Fibroblast of skin of right biceps (primary cell): ENCODE data around the gene TGFB2.

Experiments
- DNase-seq: peaks from one replicate; pipeline ENCODE4 v3.0.0-alpha.2; 2013

The TGFB2 gene

DNA sequence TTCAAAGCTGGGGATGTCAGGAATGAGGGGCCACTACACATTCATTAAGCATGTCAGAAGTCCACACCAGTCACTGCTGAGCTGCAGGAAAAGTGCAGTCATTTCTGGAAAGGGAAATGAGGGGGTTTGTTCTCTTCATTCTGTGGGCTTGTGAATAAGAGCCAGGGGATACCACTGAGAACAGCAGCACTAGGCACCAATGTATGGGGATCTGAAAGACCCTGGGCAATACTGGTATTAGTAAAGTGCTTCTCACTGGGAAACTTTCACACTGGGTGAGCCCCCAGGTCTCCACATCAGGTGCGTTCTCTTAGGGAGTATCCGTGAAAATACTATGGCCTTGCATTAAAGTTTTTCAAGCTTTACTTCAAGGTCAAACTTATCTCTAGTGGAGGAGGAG lies 49.9 kb downstream of the TGFB2 start:
- DNase-seq: no peak

DNA sequence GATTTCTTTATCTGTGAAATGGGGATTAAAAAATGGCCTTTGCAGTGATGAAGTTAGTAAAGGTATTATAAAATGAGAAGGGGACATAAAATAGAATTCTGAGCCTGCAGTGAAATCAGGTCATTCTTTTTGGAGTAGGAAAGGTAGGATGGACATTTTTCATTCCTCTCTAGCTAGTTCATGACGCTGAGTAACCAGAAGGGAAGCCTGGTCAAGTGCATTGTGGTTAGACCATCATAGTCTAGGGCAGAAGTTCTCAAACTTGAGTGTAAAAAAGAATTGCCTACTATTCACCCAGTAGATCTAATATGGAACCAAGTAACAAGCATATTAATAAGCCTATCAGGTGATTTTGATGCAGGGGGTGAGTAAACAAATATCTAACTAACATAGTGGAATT lies 50.8 kb downstream of the TGFB2 start:
- DNase-seq: no peak

DNA sequence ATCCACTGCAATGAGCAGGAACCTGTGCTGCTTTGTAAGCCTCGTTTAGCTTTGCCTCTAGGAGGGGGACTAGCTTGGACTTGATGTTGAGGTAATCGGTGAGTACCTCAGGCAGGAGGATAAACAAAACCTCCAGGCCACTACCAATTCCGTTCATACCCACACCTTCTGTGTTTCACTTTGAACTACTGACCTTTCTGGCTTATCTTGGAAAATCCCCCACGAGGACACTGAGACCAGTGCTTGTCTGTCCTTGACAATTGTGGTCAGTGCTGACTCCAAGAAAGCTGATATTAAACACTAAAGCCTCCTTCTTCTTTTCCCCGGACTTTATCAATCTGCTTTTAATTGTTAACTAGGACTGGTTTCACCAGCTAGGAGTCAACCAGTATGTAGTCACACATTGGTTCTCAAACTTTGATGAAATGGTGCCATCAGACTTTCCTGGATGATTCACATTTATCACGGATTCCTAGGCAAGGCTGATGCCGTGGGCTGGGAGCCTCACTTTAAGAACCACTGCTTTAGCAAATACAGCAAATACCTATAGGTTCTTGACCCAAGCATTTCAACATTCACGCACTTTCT lies 52.7 kb downstream of the TGFB2 start:
- peak; percentile 29 for DNase-seq

GRCh38 chr1:218400624-218401023 lies 55.5 kb downstream of the TGFB2 start:
- no peak for DNase-seq

- DNase-seq: no peak
These were observed 56.4 kb downstream of the TGFB2 start for GRCh38 chr1:218401441-218401997.

- no peak for DNase-seq
These were observed 57.1 kb downstream of the TGFB2 start for GRCh38 chr1:218401998-218402785.

- DNase-seq: no peak
These were observed 57.6 kb downstream of the TGFB2 start for GRCh38 chr1:218402786-218403120.

DNA sequence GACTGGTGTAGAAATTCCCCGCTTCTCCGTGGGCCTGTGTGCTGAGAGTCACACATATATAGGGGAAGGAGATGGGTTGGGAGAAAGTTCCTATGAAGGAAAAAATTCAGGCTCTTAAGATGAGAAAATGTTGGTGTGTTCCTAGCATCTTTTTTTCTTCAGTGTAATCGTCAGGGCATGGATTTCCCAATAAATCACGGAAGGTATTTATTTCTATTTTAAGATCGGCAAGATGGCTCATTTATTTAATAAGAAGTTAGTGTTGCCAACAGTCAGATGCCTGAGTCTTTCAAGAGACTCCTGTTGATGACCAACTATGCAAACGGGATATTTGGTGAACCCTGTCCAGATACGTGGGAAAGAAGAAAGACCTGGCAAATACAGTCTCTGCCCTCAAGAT lies 58.2 kb downstream of the TGFB2 start:
- DNase-seq: no peak

DNA sequence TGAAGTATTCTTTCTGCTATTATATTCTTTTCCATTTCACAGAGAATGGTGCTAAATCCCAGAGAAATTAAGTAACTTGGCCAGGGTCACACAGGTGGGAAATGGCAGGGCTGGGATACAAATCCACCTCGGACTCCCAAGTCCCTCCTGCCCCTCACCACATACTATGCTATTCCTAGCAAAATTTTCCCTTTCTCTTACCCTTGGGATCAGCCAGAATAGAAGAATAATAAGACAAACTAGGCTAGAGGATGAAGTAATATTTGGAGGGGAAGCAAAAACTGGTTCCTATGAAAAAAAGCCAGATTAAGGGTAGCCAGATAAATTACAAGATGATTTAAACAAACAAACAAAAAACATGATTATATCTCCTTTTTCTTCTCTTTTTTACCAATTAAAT lies 62.5 kb downstream of the TGFB2 start:
- no peak for DNase-seq

DNA sequence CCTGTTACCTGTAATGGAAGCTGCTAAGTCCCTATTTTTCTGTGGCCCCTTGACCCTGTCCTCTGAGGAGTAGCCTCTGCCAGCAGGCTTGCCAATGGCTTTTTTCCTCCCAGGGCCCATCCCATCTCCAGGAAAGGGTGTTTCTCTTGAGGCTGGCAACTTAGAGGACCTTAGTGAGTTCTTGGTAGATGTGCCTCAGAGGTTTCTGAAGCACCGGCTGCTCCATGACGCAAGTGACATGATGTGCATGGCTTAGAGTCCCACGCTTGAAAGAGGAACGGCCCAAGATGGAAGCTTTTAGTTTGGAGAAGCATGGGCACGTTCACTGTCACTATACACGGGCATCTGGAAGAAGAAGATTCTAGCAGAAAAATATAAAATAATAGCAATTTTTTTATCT lies 63.0 kb downstream of the TGFB2 start:
- no peak for DNase-seq

DNA sequence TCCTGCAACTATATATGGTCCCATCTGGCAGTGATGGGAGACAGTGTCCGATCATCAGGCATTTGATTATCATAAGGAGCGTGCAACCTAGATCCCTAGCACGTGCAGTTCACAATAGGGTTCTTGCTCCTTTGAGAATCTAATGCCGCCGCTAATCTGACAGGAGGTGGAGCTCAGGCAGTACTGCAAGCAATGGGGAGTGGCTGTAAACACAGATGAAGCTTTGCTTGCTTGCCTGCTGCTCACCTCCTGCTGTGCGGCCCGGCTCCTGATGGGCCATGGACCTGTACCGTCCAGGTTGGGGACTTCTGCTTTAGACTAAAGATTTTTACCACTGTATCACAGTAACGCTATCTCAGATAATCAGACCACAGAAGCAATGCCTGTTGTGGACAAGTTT lies 63.8 kb downstream of the TGFB2 start:
- no peak for DNase-seq

DNA sequence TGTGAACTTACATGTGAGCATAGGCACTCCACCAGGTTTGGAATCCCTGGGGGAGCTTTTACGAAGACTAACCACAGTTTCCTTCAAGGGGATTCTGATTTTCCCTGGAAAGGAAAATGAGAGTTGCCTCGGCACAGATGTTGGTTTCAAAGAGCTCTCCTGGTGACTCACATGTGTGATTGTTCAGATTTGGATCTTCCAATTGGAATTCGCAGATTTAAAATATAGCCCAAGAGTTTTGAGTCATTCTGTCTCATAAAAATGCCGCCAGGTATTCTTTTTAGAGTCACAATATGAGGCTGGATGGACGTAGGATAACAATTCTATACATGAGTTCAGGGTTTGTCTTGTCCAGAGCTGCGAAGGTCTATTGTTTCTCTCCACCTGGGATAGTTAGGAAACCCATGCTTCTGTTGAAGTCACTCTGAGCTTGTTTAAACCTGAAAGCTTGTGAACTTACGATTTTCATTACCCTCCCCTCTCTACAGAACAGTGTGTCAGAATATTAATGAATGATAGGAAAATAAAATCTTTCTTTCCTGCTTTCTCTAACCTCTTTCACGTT lies 64.9 kb downstream of the TGFB2 start:
- peak; percentile 60 for DNase-seq

GRCh38 chr1:218411101-218411500 lies 66.0 kb downstream of the TGFB2 start:
- DNase-seq: no peak

- DNase-seq: peak; percentile 86
These were observed 67.0 kb downstream of the TGFB2 start for GRCh38 chr1:218412171-218412570.

- DNase-seq: no peak
These were observed 68.0 kb downstream of the TGFB2 start for GRCh38 chr1:218413179-218413578.

GRCh38 chr1:218414060-218414728 lies 69.1 kb downstream of the TGFB2 start:
- no peak for DNase-seq

DNA sequence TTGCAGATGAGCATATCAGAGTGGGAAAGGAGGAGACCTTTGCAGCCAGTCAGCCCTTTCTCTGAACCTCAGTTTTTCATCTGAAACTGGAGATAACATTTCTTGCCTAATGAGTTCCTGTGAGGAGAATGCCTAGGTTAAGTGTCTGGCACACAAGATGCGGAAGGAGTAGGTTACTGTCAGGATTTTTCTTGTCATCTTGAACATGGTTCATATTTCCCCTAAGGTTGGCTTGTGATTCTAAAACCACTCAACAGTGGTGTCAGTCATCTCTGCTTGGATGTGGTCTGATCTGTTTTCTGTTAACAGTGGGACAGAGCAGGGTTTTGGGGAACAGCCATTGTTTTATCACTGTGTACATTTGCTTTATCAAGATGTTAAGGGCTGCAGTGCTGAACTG lies 70.6 kb downstream of the TGFB2 start:
- no peak for DNase-seq

DNA sequence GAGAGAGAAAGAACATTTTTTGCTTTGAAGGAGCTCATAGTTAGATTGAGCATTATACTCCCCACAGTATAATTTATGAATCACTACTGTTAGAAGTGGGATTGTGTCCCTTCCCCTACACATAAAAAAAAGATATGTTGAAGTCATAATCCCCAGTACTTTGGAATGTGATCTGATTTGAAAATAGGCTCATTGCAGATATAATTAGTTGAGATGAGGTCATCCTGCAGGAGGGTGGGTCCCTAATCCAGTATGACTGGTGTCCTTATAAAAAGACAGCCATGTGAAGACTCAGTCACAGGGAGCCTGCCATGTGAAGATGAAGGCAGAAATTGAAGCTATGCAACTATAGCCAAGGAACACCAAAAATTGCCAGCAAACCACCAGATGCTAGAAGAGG lies 76.4 kb downstream of the TGFB2 start:
- peak; percentile 68 for DNase-seq

- no peak for DNase-seq
These were observed 79.4 kb downstream of the TGFB2 start for GRCh38 chr1:218424502-218424901.

- peak; percentile 55 for DNase-seq
These were observed 80.7 kb downstream of the TGFB2 start for GRCh38 chr1:218425647-218426342.

GRCh38 chr1:218426343-218426657 lies 81.2 kb downstream of the TGFB2 start:
- peak; percentile 38 for DNase-seq

DNA sequence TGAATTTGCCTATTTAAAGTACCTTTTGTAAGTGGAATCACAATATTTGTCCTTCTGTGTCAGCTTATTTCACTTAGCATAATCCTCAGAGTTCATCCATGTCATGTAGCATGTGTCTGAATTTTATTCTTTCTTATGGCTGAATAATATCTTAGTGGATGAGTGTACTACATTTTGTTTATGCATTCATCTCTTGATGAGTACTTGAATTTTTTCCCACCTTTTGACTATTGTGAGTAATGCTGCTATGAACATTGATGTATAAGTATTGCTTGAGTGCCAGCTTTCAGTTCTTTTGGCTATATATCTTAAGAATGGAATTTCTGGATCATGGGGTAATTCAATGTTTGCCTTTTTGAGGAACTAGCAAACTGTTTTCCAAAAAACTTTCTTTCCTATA lies 84.2 kb downstream of the TGFB2 start:
- no peak for DNase-seq

GRCh38 chr1:218430346-218430745 lies 85.2 kb downstream of the TGFB2 start:
- no peak for DNase-seq
